SU-DHL-6 (cell line): Measurements from ENCODE around the gene COPE.

Experiments used
- EZH2phosphoT487 ChIP-seq: fragments of 200-600 bp; sonication (generic), shearing (Covaris generic); conservative IDR thresholded peaks from 2 replicates; pipeline ENCODE4 v1.6.1; 2018; ENCODE audit warnings: mild to moderate bottlenecking, antibody characterized with exemption, low read length, moderate library complexity, mixed read lengths
- TF ChIP-seq, protein P1 (sequence below): fragments of 200-600 bp; sonication (generic); IDR thresholded peaks from one replicate; pipeline ENCODE4 v1.5.1; 2017; ENCODE audit warnings: antibody characterized with exemption, mild to moderate bottlenecking, low read length, moderate library complexity; ENCODE audit not compliant: insufficient read depth, poor library complexity, severe bottlenecking

- TF ChIP-seq, protein P1, sequence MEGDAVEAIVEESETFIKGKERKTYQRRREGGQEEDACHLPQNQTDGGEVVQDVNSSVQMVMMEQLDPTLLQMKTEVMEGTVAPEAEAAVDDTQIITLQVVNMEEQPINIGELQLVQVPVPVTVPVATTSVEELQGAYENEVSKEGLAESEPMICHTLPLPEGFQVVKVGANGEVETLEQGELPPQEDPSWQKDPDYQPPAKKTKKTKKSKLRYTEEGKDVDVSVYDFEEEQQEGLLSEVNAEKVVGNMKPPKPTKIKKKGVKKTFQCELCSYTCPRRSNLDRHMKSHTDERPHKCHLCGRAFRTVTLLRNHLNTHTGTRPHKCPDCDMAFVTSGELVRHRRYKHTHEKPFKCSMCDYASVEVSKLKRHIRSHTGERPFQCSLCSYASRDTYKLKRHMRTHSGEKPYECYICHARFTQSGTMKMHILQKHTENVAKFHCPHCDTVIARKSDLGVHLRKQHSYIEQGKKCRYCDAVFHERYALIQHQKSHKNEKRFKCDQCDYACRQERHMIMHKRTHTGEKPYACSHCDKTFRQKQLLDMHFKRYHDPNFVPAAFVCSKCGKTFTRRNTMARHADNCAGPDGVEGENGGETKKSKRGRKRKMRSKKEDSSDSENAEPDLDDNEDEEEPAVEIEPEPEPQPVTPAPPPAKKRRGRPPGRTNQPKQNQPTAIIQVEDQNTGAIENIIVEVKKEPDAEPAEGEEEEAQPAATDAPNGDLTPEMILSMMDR, result no peak
- no peak for TF ChIP-seq EZH2phosphoT487
Observed at GRCh38 chr19:18941628-18942354, 22.6 kb upstream of the COPE start.
